MM.1S (cell line): ENCODE measurements around the gene DSN1.

Experiments
- CTCF ChIP-seq: fragments of 300-600 bp; sonication (generic); IDR thresholded peaks from 2 replicates; pipeline ENCODE4 v1.5.1; 2016; ENCODE audit warnings: antibody characterized with exemption, low read length, mixed read lengths
- EZH2phosphoT487 ChIP-seq: fragments of 300-600 bp; sonication (generic); IDR thresholded peaks from 2 replicates; pipeline ENCODE4 v1.6.1; 2018; ENCODE audit warnings: antibody characterized with exemption, low read length

GRCh38 chr20:36804425-36804824, 30.9 kb upstream of the DSN1 start:
- TF ChIP-seq CTCF (no peak), EZH2phosphoT487 (no peak)
